HG02588 (cell line): ENCODE measurements around the gene COA7.
"Not testable (repeated sequence)": the region's sequence is repeated elsewhere in the genome, so short reads cannot be mapped to it uniquely, and the experiment has no call there.

Experiments
- ATAC-seq: cut with Tn5 transposase; IDR thresholded peaks from one replicate; pipeline ENCODE4 v1.9.1; 2021; ENCODE audit warnings: mild to moderate bottlenecking, moderate library complexity; ENCODE audit not compliant: unreplicated experiment

Gene COA7

DNA sequence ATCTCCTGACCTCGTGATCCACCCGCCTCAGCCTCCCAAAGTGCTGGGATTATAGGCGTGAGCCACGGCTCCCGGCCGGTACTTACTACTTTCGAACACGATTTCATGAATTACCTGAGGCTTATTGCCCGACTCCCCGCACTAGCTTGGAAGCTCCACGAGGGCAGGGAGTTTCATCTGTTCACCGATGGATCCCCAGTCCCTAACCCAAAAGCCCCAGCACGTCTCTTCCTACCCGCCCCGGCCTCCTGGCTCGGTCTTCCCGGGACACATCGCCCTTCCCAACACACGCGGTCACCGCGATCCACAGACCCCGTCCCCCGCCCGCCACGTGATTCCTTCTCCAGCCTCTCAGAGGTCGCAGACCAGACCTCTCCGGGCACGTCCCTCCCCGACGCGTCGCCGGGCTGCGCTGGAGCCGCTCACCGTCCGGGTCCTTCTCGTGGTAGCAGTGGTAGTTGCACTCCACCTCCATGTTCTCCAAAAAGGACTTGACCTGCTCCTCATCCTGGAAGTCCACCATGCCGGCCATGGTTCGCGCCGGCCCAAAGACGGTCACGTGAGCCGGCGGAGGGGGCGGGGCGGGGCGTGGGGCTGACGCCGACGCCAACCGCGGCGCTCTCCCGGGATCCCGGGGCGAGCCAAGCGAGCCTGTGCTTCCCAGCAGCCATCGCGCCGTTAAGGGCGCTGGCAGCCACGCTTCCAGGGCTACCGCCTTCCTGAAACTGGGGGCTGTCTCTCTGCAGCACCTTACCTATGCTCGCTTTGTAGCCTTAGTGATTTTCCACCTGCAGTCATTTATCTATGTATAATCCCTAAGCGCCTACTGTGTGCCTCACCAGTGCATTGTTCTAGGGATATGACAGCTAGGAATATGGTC lies at the start of gene COA7:
TSS of gene COA7 (minus strand) at position 553 of the 880 bp plus-strand sequence. CDS start at position 532, 21 bp downstream.
- ATAC-seq, result peak; percentile 39

DNA sequence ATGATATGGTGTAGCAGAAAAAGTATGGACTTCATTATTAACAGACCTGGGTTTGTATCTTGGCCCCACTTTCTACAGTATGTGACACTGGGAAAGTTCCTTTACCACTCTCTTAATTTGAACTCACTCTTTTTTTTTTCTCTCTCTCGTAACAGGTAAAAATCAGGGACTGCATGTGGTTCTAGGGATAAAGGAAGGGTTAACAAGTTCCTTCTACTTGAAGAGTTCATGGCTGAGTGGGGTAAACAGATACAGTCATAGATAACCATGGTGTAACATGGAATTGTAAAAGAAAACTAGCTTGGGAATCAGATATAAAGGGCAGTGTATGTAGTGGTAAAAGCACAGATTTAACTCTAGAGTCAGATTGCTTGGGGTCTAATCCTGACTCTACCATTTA lies 49.3 kb upstream of the COA7 start:
- no peak for ATAC-seq

DNA sequence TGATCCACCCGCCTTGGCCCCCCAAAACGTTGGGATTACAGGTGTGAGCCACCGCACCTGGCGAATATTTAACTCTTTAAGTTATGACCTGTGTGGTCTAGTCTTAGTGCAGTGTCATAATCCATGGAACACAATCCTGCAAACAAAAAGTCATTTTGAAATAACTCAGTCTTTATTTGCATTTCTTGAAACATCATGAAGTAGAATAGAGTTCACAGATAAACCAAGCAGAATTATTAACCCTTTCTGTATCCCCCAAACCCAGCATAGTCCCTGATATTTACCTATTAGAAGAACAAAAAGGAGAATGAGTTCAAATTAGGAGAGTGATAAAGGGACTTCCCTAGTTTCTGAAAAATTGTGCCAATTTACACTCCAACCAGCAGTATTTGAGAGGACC lies 48.0 kb upstream of the COA7 start:
- no peak for ATAC-seq

DNA sequence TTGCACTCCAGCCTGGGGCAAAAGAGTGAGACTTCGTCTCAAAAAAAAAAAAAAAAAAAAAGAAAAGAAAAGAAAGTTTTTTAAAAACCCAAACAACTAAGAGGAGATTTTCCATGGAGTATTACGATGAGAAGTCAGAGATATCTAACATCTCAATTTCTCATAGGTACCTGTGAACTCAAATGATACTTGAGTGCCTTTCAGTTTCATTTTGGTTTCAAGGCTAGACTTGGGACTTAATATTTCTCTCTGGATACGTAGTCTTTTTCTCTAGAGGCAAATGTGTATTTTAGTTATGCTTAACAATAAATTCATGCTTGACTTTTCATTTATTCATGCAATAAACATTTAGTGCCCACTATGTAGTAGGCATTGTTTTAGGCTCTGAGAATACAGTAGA lies 43.1 kb upstream of the COA7 start:
- no peak for ATAC-seq

DNA sequence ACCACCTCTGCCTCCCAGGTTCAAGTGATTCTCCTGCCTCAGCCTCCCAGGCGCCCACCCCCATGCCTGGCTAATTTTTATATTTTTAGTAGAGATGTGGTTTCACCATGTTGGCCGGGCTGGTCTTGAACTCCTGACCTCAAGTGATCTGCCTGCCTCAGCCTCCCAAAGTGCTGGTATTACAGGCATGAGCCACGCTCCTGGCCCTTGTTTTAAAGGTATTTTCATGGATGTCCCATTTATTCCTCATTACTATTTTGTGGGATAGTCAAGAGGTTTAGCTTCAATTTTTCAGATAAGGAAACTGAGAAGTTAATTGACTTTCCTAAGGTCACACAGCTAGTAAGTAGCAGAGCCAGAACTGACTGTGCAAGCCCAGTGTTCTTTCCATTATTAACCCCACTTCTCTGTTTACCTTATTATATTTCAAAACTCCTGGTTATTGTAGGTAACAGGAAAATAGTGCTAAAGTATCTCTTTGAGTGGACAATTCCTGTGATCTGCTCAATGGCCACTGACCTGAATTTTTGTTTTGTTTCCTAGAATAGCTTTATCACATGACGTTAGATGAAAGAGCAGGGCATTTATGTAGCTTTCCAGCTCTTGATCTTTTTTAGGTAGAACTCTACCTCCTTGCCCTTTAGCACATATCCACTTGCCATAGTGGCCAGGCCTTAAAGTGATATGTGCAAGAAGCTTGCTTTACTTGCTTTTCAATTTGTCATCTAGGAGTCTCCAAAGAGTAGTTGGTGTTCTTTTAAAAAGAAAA lies 41.7 kb upstream of the COA7 start:
- no peak for ATAC-seq

DNA sequence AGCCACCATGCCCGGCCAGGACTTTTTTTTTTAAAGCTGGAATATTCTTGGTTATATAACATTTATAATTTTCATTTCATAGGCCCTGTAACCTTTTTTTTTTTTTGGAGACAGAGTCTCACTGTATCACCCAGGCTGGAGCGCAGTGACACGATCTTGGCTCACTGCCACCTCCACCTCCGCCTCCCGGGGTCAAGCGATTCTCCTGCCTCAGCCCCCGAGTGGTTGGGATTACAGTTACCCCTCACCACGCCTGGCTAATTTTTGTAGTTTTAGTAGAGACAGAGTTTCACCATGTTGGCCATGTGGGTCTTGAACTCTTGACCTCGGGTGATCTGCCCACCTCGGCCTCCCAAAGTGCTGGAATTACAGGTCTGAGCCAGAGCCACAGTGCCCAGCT lies 40.7 kb upstream of the COA7 start:
- no peak for ATAC-seq

DNA sequence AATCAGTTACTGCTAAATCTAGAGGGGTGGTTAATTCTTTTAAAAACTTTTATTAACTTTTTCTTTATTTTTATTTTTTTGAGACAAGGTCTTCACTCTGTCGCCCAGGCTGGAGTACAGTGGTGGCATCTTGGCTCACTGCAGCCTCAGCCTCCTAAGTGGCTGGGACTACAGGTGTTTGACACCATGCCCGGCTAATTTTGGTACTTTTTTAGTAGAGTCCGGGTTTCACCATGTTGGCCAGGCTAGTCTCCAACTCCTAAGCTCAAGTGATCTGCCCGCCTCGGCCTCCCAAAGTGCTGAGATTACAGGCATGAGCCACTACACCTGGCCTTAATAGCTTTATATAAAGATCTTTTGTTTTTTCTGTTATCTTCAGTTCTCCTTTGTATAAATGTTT lies 40.0 kb upstream of the COA7 start:
- ATAC-seq, result no peak

DNA sequence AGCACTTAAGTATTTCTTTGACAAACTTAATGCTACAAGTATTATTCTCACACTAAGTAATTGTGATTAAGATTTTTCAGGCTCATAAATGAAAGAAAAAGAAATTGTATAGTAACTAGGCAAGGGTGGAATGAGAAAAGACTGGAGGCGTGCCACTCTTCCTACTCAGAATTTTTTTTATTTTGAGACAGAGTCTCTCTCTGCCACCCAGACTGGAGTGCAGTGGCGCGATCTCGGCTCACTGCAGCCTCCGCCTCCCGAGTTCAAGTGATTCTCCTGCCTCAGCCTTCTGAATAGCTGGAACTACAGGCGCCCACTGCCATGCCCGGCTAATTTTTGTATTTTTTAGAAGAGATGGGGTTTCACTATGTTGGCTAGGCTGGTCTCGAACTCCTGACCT lies 37.2 kb upstream of the COA7 start:
- not testable (repeated sequence) for ATAC-seq

DNA sequence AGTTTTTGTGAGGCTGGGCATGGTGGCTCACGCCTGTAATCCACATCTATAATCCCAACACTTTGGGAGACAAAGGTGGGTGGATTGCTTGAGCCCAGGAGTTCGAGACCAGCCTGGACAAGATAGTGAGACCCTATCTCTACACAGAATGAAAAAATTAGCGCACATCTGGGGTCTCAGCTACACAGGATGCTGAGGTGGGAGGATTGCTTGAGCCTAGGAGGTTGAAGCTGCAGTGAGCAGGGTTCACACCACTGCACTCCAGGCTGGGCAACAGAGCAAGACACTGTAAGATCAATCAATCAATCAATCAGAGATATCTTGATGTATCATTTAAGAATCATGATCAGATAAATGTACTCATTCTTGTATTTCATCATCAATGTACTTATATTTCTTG lies 35.2 kb upstream of the COA7 start:
- no peak for ATAC-seq

DNA sequence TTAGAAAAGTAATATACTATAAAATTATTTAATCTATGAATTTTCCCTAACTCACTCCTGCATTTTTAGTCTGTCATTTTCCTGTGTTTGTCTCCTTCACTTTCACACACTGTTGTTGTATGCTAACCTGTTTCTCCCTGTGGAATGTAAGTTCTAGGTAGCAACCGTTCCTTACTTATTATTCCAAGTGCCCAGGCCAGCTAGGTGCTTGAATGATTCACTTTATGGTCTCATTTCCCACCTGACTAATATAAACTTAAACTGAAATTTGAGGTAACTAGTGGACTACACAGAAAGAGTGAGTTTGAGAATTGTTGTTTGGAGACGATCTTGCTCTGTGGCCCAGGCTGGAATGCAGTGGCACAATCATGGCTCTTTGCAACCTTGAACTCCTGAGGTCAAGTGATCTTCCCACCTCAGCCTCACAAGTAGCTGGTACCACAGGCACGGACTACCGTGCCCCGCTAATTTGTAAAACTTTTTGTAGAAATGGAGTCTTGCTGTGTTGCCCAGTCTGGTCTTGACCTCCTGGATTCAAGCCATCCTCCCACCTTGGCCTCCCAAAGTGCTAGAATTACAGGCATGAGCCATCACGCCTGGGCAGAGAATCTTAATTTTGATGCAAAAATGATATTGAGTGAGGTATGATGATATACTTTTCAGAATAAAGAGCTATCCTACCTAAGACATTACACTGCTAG lies 30.0 kb upstream of the COA7 start:
- ATAC-seq, result no peak

DNA sequence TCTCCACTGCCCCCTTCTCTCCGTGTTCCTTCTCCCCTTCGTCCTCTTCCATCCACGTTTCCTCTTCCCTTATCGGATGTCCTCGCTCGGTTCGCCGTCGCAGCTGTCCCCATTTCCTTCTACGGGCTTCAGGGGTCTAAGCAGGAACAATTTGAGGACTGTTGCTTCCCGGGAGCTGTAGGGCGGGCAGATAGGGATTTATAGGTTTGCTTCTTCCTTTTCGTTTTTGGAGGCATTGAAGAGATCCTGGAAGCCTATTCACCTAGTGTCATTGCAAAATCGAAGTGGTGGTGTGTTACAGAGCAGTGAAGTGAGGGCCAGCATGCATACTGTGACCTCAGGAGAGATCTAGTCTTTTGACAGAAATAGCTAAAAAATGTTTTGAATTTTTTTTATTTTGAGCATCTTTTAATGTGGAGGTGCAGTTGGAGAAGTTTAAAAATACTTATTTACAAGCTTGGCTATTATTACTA lies 29.0 kb upstream of the COA7 start:
- no peak for ATAC-seq

DNA sequence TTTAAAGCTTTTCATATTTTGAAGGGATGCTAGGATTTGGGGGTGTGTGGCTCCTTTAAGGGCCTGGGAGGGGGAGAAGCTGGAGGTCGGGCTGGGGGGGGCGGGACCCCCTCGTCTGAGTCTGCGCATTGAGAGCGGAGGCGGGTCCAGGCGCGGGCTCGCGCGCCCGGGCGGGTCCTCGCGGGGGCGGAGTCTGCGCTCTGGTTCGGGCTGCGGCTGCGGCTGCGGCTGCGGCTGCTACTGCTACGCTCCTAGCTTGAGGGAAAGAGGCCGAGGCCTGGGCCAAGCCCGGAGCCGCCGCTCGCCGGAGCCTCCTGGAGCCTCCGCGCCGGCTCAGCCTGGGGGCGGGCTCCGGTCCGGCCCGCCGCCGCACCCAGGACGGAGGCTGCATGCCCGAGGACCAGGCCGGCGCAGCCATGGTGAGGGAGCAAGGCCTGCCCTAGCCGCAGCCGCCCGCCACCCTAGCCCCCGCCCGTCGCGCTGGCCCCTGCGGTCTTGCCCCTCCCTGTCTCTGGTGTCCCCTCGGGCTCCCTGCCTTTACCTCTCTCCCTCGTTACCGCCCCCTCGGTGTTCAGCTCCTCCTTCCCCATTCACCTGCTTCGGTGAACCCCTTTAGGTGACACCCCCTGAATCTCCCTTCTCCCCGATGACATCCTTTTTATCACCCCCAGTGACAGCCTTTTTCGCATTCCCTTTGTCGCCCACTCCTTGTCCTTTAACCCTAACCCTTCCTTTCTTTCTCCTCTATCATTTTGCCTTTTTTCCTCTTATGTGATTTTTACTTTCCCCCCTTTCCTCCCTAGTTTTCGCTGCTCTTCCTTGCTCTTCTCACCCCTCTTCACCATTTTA lies 28.3 kb upstream of the COA7 start, which contains the start of gene ZYG11B:
TSS of gene ZYG11B (plus strand) at position 189 of the 849 bp plus-strand sequence. CDS start at position 390, 201 bp downstream.
- ATAC-seq, result peak; percentile 94

DNA sequence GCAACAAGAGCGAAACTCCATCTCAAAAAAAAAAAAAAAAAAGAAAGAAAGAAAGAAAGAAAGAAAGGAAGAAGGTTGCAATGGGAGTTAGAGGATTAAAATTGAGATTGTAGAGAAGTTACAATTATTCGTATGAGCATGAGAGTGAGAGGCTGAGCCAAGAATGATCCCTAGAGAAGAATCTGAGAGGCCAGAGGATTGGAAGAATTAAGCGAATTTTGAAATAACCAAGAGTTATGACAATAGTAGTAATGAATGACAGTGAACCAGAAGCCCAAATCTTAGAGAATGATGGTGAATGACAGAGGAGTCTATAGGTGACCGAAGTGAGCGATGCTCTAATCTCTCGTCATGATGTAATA lies 27.7 kb upstream of the COA7 start:
- ATAC-seq, result no peak

DNA sequence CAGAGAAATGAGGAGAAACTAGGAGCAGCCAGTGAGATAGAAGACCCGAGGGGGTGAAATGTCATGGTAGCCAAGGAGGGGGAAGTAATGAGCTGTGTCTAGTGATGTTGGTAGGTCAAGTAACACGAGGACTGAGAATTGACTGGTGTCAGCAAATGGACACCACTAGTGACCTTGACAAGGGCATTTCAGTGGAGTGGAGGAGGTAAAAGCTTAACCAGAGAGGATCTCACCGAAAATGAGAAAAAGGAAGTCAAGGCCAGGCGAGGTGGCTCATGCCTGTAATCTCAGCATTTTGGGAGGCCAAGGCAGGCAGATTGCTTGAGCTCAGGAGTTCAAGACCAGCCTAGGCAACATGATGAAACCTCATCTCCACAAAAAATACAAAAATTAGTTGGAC lies 25.1 kb upstream of the COA7 start:
- no peak for ATAC-seq

DNA sequence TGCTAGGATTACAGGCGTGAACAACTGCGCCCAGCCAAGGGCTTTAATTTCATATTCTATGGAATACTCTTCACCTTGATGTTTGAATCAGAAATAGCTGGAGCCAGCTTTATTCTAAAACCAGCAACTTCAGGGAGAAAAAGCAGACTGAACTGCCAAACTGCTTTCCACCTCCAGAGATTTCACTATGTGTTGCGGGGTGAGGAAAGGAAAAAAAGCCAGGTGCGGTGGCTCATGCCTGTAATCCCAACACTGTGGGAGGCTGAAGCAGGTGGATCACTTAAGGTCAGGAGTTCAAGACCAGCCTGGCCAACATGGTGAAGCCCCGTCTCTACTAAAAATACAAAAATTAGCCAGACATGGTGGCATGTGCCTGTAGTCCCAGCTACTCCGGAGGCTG lies 17.1 kb upstream of the COA7 start:
- not testable (repeated sequence) for ATAC-seq

DNA sequence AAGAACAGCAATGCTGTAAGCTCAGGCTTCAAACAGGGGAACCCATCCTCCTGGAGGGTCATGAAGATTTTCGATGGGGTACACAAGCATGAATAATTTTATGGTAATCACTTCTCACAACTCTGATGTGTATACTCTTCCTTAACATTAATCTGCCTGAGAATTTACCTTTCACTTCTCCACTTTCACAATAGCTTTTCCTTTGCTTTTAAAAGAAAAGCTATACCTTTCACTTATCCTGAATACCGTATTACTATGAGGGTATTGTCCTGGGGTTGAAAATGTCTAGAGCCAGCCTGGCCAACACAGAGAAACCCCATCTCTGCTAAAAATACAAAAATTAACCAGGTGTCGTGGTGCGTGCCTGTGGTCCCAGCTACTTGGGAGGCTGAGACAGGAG lies 15.4 kb upstream of the COA7 start:
- ATAC-seq, result no peak

DNA sequence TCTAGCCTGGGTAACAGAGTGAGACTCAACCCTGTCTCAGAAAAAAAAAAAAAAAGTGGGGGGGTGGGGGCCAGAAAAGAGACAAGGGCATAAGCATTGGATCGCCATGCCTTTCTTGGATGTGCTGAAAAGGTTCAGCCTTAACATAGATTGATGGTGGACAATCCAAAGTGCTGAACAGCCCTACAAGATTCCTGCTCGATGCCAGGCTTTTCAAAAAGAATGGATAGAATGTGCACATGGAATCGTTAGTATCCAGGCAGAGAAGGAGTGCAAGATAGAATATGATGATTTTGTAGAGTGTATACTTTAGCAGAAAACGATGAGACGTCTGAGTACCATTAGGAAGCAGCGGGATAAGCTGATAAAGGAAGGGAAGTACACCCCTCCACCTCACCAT lies 10.9 kb upstream of the COA7 start:
- no peak for ATAC-seq

DNA sequence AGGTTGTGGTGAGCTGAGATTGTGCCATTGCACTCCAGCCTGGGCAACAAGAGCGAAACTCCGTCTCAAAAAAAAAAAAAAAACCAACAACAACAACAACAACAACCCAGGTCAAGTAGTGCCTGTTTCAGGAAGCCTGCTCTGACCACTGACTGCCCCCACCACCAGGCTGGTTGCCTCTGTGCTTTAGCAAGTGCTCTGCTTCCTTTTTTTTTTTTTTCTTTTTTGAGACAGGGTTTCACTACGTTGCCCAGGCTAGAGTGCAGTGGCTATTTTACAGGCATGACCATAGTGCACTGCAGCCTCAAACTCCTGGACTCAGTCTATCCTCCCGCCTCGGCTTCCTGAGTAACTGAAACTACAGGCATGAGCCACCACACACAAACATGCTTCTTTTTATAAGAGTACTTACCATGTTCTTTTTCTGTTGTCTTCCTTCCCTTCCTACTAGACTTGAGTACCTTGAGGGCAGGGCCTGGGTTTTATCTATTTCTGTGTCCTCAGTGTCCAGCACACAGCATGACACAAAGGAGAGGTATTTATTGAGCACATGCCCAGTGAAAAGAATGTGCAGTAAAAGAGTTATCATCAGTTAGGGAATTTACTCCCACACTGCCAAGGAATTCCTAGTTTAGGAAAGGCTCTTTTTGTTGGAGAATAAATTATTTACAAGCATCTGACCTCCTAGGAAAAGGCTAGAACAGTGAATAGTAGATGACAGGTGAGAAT lies 9.9 kb upstream of the COA7 start:
- ATAC-seq, result no peak
